Ascending aorta (tissue), 2 donors: ENCODE results near the gene ZNF582. TPM values are rescaled to one million over a fixed set of nuclear protein-coding genes. Genes with fewer than 3 reads are reported as not detected.

ENCODE experiments used
- DNase-seq, 2 donors: peaks; one replicate each; pipeline ENCODE4 v3.0.0-alpha.2; 2019; ENCODE audit warnings: low spot score in 2 of 2
- H3K27ac ChIP-seq, 2 donors: fragments of 200-600 bp; sonication (generic); one replicate each; pipeline ENCODE4 v1.5.1; 2016 to 2017; ENCODE audit warnings: mild to moderate bottlenecking in 1 of 2
- H3K27me3 ChIP-seq: fragments of 200-600 bp; sonication (generic); one replicate; pipeline ENCODE4 v1.5.1; 2017
- H3K36me3 ChIP-seq, 2 donors: fragments of 200-600 bp; sonication (generic); one replicate each; pipeline ENCODE4 v1.5.1; 2016
- H3K4me1 ChIP-seq, 2 donors: fragments of 200-600 bp; sonication (generic); one replicate each; pipeline ENCODE4 v1.5.1; 2016 to 2017; ENCODE audit warnings: mild to moderate bottlenecking in 1 of 2
- H3K4me3 ChIP-seq, 2 donors: fragments of 200-600 bp; sonication (generic); one replicate each; pipeline ENCODE4 v1.5.1; 2016 to 2017; ENCODE audit warnings: mild to moderate bottlenecking in 1 of 2
- H3K9me3 ChIP-seq, 2 donors: fragments of 200-600 bp; sonication (generic); one replicate each; pipeline ENCODE4 v1.5.1; 2016
- CTCF ChIP-seq, 3 experiments: fragments of 200-600 bp in 2 of 3; fragments of 450-650 bp in 1 of 3; sonication (generic) in 2 of 3; IDR thresholded peaks; one replicate each; pipeline ENCODE4 v1.5.1; 2016 to 2019; ENCODE audit warnings: antibody characterized with exemption in 3 of 3, mild to moderate bottlenecking in 1 of 3, moderate library complexity in 1 of 3
- intact Hi-C: fragments of 100-400 bp; cut with DNase I; formaldehyde crosslinking; loops from one replicate; pipeline ENCODE4 v1.15.1; 2023
- total RNA-seq: library from RNA; depleted of rRNA; stranded (reverse); fragments of >200 nt; gene quantifications from one replicate; pipeline ENCODE4 v1.1.0, GENCODE V29; 2016

ZNF582 gene
- total RNA-seq, 1 donor from 2014 or later: 0.43 TPM

- Histone ChIP-seq H3K36me3 (peaks cover 28 to 70% of the 10 kb centered on the region in 2 donors), H3K4me1 (no peaks in the 10 kb centered on the region), H3K4me3 (no peak overlapping the region), H3K27ac (no peak overlapping the region), H3K9me3 (peaks cover 40 to 86% of the 10 kb centered on the region in 2 donors), H3K27me3 (no peaks in the 10 kb centered on the region)
- DNase-seq: no peak
- TF ChIP-seq CTCF (IDR thresholded peaks at IDR 0.05): no peak
- intact Hi-C loops: no loop called here
These were observed 9.3 kb downstream of the ZNF582 start for GRCh38 chr19:56383826-56384605.

DNA sequence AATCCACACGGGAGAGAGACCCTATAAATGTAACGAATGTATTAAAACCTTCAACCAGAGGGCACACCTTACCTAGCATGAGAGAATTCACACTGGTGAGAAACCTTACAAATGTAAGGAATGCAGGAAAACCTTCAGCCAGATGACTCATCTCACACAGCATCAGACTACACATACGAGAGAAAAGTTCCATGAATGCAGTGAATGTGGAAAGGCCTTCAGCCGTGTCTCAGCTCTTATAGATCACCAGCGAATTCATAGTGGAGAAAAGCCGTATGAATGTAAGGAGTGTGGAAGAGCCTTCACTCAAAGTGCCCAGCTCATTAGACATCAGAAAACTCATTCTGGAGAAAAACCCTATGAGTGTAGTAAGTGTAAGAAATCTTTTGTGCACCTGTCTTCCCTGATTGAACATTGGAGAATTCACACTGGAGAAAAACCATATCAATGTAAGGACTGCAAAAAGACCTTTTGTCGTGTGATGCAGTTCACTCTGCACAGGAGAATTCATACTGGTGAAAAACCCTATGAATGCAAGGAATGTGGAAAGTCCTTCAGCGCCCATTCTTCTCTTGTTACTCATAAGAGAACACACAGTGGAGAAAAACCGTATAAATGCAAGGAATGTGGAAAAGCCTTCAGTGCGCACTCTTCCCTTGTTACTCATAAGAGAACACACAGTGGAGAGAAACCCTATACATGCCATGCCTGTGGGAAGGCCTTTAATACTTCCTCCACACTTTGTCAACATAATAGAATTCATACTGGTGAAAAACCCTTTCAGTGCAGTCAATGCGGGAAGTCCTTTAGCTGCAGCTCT, 16.0 kb downstream of the ZNF582 start:
- no peaks in the 10 kb centered on the region for H3K27me3 ChIP-seq
- H3K4me1 ChIP-seq: no peaks in the 10 kb centered on the region
- peaks cover 75 to 99% of the 10 kb centered on the region in 2 donors for H3K9me3 ChIP-seq
- intact Hi-C loops: no loop called here
- no peak for TF ChIP-seq CTCF (IDR thresholded peaks at IDR 0.05)
- H3K36me3 ChIP-seq: peaks cover 61 to 75% of the 10 kb centered on the region in 2 donors
- no peak for DNase-seq
- H3K27ac ChIP-seq: no peak overlapping the region
- no peak overlapping the region for H3K4me3 ChIP-seq

DNA sequence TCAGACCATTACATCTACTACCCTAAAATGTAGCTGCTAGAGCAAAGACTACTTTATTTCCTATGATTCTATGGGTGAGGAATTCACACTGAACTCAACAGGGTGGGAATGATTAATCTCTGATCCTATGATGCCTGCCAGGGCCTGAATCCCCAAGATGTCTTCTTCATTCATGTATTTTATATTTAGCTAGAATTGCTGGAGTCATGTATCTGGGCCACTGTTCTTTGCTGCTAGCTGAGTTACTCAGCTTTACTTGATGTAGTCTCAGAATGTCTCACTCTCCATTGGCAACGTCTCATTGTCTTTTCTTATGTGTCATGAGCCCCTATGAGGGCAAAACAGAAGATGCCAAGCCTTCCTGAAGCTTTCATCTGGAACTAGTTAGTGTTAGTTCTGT, 21.1 kb downstream of the ZNF582 start:
- intact Hi-C loops: no loop called here
- no peak for DNase-seq
- Histone ChIP-seq H3K27me3 (no peaks in the 10 kb centered on the region), H3K4me3 (no peak overlapping the region), H3K4me1 (peaks cover 0 to 5% of the 10 kb centered on the region in 2 donors), H3K36me3 (peaks cover 62 to 74% of the 10 kb centered on the region in 2 donors), H3K9me3 (peaks cover 38 to 73% of the 10 kb centered on the region in 2 donors), H3K27ac (no peak overlapping the region)
- no peak for TF ChIP-seq CTCF (IDR thresholded peaks at IDR 0.05)

DNA sequence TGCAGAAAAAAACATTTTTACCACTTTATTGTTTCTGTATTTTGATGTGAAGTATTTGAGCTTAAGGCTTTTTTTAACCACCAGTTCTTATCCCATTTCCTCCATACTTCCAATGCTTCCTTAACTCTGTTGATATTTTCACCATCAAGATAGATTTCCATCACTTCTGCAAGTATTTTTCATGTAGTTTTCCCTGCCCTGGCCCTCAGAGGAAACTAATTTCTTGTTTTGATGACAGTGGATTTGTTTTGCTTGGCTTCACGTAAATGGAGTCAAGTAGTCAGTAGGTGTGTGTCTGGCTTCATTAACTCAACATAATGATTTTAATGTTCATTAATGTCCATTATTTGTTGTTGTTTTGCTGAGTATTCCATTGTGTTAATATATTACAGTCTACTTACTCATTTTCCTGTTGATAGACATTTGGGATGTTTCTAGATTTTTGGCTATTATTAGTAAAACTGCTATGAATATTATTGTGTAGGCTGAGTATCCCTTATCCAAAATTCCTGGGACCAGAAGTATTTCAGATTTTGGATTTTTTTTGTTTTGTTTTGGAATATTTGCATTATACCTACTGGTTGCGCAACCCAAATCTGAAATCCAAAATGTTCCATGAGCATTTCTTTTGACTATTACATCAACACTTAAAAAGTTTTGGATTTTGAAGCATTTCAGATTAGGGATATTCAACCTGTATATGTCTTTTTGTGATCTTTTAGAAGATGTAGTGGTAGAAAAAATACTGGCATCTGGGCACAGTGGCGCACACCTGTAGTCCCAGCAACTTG, 23.3 kb downstream of the ZNF582 start:
- H3K27me3 ChIP-seq: no peaks in the 10 kb centered on the region
- intact Hi-C loops: loop anchor here (2.0 kb wide), 2 partner anchors 55 to 1633 kb away; partner anchors contain the start of genes ZNF606 and ZSCAN5A

More for the DNA sequence above, 23.3 kb downstream of the ZNF582 start:
- peaks cover 18 to 57% of the 10 kb centered on the region in 2 donors for H3K9me3 ChIP-seq
- H3K27ac ChIP-seq: no peak overlapping the region
- peaks cover 42 to 52% of the 10 kb centered on the region in 2 donors for H3K36me3 ChIP-seq
- DNase-seq: no peak
- no peak for TF ChIP-seq CTCF (IDR thresholded peaks at IDR 0.05)
- peaks cover 0 to 5% of the 10 kb centered on the region in 2 donors for H3K4me1 ChIP-seq
- no peak overlapping the region for H3K4me3 ChIP-seq
